ENCODE data around the gene TMEM256.

The TMEM256 gene

DNA sequence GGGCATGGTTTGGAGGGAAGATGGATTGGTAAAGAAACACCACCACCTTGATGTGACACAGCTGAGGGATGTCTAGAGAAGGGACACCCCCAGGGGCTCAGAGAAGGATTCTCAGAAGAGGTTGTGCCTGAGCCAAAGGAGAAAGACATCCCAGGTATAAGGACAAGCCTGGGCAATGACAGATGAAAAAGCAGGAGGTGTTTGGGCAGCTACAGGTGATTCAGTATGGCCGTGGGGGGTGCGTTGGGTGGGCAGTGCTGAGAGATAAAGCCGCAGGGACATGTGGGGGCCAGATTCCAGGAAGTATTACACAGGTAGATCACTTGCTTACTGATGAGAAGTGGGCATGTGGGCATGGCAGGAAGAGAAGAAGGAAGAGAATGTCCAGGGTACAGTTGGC, 42.0 kb downstream of the TMEM256 start:
- peak; percentile 92 for DNase-seq (ENCODE audit: low read depth)
- H3K4me3 ChIP-seq (ENCODE audit: low read length), result no peak overlapping the region
- TF ChIP-seq, protein P1, sequence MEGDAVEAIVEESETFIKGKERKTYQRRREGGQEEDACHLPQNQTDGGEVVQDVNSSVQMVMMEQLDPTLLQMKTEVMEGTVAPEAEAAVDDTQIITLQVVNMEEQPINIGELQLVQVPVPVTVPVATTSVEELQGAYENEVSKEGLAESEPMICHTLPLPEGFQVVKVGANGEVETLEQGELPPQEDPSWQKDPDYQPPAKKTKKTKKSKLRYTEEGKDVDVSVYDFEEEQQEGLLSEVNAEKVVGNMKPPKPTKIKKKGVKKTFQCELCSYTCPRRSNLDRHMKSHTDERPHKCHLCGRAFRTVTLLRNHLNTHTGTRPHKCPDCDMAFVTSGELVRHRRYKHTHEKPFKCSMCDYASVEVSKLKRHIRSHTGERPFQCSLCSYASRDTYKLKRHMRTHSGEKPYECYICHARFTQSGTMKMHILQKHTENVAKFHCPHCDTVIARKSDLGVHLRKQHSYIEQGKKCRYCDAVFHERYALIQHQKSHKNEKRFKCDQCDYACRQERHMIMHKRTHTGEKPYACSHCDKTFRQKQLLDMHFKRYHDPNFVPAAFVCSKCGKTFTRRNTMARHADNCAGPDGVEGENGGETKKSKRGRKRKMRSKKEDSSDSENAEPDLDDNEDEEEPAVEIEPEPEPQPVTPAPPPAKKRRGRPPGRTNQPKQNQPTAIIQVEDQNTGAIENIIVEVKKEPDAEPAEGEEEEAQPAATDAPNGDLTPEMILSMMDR (IDR thresholded peaks at IDR 0.05; ENCODE audit: insufficient read depth, low read depth, low read length, missing control alignments), result no peak

GRCh38 chr17:7357381-7357780, 46.5 kb downstream of the TMEM256 start:
- no peak for DNase-seq (ENCODE audit: low read depth)
- no peak overlapping the region for H3K4me3 ChIP-seq (ENCODE audit: low read length)
- TF ChIP-seq, protein P1 (IDR thresholded peaks at IDR 0.05; ENCODE audit: insufficient read depth, low read depth, low read length, missing control alignments), result no peak

- DNase-seq (ENCODE audit: low read depth), result no peak
- TF ChIP-seq, protein P1 (IDR thresholded peaks at IDR 0.05; ENCODE audit: insufficient read depth, low read depth, low read length, missing control alignments), result no peak
- H3K4me3 ChIP-seq (ENCODE audit: low read length), result no peak overlapping the region
Measured at GRCh38 chr17:7356756-7357155, 47.1 kb downstream of the TMEM256 start.

- DNase-seq (ENCODE audit: low read depth), result peak; percentile 90
- H3K4me3 ChIP-seq (ENCODE audit: low read length), result no peak overlapping the region
- TF ChIP-seq, protein P1 (IDR thresholded peaks at IDR 0.05; ENCODE audit: insufficient read depth, low read depth, low read length, missing control alignments), result peak; percentile 88
Measured at GRCh38 chr17:7356072-7356549, 47.8 kb downstream of the TMEM256 start.

DNA sequence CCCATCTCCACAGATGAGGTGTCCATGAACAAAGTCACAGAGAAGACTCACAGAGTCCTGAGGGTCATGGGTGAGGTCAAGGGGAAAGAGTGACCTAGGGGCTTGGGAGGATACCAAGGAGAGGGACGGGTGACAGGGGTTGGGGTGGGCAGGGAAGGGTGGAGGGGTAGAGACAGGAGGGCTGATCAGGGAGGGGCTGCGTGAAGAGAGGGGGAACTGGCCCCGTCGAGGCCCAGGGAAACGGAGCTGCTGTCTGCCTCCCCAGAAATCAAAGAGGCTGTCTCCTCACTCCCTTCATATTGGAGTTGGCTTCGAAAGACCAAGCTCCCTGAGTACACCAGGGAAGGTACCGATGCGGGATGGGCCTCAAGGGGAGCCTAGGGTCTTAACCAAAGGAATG, 48.3 kb downstream of the TMEM256 start:
- H3K4me3 ChIP-seq (ENCODE audit: low read length), result no peak overlapping the region
- DNase-seq (ENCODE audit: low read depth), result no peak
- TF ChIP-seq, protein P1 (IDR thresholded peaks at IDR 0.05; ENCODE audit: insufficient read depth, low read depth, low read length, missing control alignments), result no peak

DNA sequence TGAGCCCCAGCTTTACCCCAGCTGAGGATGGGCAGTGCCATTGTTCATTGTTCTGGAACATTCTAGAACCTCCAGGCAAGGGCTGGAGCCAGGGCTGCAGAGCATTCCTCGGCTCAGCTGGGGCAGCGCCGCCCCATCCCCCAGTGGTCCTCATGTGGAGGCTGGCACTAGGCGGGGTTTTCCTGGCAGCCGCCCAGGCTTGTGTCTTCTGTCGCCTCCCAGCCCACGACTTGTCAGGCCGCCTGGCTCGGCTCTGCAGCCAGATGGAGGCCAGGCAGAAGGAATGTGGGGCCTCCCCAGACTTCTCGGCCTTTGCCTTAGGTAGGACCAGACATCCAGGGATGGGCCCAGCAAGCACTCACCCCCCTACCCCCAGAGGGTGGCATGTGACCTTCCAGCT, 48.8 kb downstream of the TMEM256 start, which contains the start of gene TMEM95:
TSS of gene TMEM95 (plus strand) at position 104 of the 400 bp plus-strand sequence. CDS start at position 153, 49 bp downstream.
- TF ChIP-seq, protein P1 (IDR thresholded peaks at IDR 0.05; ENCODE audit: insufficient read depth, low read depth, low read length, missing control alignments), result no peak
- peak within 1 kb of the TSS; percentile 89 for H3K4me3 ChIP-seq (ENCODE audit: low read length)
- DNase-seq (ENCODE audit: low read depth), result peak; percentile 40

- peak overlapping the region; percentile 89 for H3K4me3 ChIP-seq (ENCODE audit: low read length)
- TF ChIP-seq, protein P1 (IDR thresholded peaks at IDR 0.05; ENCODE audit: insufficient read depth, low read depth, low read length, missing control alignments), result peak; percentile 41
- peak; percentile 100 for DNase-seq (ENCODE audit: low read depth)
Measured at GRCh38 chr17:7354262-7354843, 49.5 kb downstream of the TMEM256 start.

Measured in epithelial cell of esophagus (primary cell).